Activated CD4-positive, CD25-positive, alpha-beta regulatory T cell treated with anti-CD3 and anti-CD28 coated beads, Interleukin-2, amount 50 U/mL, for 72 hours (primary cell): ENCODE measurements around the gene SMIM1.

Experiments
- DNase-seq: peaks from one replicate; pipeline ENCODE4 v3.0.0; 2021

Gene SMIM1

DNA sequence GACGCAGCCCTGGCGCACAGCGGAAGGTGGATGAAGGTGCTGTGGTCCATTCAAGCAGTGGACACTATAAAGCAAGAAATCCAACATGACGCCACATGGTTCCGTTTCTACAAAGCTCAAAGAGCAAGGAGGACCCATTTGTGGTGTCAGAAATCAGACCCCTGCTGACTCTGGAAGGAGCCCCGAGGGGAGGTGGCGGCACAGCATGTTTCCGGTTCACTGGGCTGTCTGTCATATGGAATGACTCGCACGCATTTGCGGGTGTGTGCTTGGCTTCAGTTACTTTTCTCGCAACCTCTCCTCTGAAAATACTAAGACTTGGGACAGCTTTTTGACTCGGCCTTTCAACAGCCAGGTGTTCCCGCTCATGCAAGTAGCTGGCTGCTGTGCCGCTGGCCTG, 52.8 kb downstream of the SMIM1 start:
- DNase-seq = no peak
